Measurements from ENCODE around the gene MRTFA.

- no peak for TF ChIP-seq CTCF (IDR thresholded peaks at IDR 0.05)
- no peak for TF ChIP-seq POLR2A (IDR thresholded peaks at IDR 0.05)
These were observed 1.2 kb downstream of the MRTFA start for GRCh38 chr22:40635043-40635939.

Data from right lobe of liver (tissue), 4 donors.